ENCODE results near the gene KAT8. TPM values are rescaled to one million over a fixed set of nuclear protein-coding genes. Genes with fewer than 3 reads are reported as not detected.

Gene KAT8
- total and polyA plus RNA-seq, 2 of the 13 experiments (the other 11 are each of a cell fraction or from before 2014, with no cell fraction given) = 79.0 to 84.2 TPM

DNA sequence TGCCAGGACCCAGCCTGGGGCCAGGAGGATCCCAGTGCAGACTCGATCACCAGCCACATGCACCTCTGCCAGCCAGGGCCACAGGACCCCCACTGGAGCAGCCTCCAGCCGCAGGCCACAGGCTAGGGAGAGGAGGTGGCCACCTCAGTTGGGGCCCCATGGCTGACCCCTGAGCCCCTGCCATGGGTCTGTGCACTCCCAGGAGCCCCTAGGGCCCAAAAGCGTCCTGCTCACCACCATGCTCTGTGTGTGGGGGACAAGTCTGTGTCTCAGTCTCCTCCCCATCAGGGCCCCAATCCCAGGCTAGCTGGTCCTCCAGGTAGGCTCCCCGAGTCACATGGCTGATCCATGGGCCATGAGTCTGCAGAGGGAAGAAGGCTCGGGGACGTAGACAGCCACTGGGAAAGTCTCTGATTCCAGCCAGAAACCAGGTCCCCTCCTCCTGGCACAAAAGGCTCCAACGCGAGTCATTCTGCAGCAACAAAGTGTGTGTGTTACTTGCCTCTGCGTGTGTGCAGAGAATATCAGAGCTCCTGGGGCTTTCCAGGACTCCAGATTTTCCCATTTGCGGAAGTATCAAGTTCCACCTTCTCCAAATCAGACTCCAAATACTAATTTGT, 24.1 kb downstream of the KAT8 start (continued):
- TF ChIP-seq, protein P1, sequence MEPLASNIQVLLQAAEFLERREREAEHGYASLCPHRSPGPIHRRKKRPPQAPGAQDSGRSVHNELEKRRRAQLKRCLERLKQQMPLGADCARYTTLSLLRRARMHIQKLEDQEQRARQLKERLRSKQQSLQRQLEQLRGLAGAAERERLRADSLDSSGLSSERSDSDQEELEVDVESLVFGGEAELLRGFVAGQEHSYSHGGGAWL (CRISPR knock-in tag; IDR thresholded peaks at IDR 0.05) = 0 out of 2 replicates have a peak, but pooled peaks have one; percentile 24
- TF ChIP-seq, protein P2, sequence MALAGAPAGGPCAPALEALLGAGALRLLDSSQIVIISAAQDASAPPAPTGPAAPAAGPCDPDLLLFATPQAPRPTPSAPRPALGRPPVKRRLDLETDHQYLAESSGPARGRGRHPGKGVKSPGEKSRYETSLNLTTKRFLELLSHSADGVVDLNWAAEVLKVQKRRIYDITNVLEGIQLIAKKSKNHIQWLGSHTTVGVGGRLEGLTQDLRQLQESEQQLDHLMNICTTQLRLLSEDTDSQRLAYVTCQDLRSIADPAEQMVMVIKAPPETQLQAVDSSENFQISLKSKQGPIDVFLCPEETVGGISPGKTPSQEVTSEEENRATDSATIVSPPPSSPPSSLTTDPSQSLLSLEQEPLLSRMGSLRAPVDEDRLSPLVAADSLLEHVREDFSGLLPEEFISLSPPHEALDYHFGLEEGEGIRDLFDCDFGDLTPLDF (CRISPR knock-in tag; IDR thresholded peaks at IDR 0.05) = no peak
- no peak for TF ChIP-seq GLI4 (CRISPR knock-in tag; IDR thresholded peaks at IDR 0.05; ENCODE audit: borderline replicate concordance)
- TF ChIP-seq ZKSCAN8 (CRISPR knock-in tag; IDR thresholded peaks at IDR 0.05; ENCODE audit: borderline replicate concordance) = no peak
- 0 out of 2 replicates have a peak, but pooled peaks have one; percentile 41 for TF ChIP-seq CBX5 (CRISPR knock-in tag; IDR thresholded peaks at IDR 0.05; ENCODE audit: borderline replicate concordance)
- TF ChIP-seq ZFX (CRISPR knock-in tag; IDR thresholded peaks at IDR 0.05; ENCODE audit: low read depth) = peak; percentile 13; the same call in 1 of the 2 replicates
- peak; percentile 39; the same call in 1 of the 2 replicates for TF ChIP-seq TGIF2 (CRISPR knock-in tag; IDR thresholded peaks at IDR 0.05)
- TF ChIP-seq, protein P3, sequence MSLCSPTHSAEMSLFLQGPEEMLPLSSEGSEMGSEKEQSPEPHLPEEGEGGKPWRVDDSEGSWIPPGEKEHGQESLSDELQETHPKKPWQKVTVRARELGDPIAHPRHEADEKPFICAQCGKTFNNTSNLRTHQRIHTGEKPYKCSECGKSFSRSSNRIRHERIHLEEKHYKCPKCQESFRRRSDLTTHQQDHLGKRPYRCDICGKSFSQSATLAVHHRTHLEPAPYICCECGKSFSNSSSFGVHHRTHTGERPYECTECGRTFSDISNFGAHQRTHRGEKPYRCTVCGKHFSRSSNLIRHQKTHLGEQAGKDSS (CRISPR knock-in tag; IDR thresholded peaks at IDR 0.05; ENCODE audit: borderline replicate concordance, low read depth) = no peak
- 0 out of 2 replicates have a peak, but pooled peaks have one; percentile 28 for TF ChIP-seq BRD4 (CRISPR knock-in tag; IDR thresholded peaks at IDR 0.05)
- TF ChIP-seq, protein P4, sequence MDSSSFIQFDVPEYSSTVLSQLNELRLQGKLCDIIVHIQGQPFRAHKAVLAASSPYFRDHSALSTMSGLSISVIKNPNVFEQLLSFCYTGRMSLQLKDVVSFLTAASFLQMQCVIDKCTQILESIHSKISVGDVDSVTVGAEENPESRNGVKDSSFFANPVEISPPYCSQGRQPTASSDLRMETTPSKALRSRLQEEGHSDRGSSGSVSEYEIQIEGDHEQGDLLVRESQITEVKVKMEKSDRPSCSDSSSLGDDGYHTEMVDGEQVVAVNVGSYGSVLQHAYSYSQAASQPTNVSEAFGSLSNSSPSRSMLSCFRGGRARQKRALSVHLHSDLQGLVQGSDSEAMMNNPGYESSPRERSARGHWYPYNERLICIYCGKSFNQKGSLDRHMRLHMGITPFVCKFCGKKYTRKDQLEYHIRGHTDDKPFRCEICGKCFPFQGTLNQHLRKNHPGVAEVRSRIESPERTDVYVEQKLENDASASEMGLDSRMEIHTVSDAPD (CRISPR knock-in tag; IDR thresholded peaks at IDR 0.05) = no peak
- TF ChIP-seq, protein P5, sequence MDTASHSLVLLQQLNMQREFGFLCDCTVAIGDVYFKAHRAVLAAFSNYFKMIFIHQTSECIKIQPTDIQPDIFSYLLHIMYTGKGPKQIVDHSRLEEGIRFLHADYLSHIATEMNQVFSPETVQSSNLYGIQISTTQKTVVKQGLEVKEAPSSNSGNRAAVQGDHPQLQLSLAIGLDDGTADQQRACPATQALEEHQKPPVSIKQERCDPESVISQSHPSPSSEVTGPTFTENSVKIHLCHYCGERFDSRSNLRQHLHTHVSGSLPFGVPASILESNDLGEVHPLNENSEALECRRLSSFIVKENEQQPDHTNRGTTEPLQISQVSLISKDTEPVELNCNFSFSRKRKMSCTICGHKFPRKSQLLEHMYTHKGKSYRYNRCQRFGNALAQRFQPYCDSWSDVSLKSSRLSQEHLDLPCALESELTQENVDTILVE (CRISPR knock-in tag; IDR thresholded peaks at IDR 0.05) = no peak
- TF ChIP-seq, protein P6, sequence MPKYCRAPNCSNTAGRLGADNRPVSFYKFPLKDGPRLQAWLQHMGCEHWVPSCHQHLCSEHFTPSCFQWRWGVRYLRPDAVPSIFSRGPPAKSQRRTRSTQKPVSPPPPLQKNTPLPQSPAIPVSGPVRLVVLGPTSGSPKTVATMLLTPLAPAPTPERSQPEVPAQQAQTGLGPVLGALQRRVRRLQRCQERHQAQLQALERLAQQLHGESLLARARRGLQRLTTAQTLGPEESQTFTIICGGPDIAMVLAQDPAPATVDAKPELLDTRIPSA (CRISPR knock-in tag; IDR thresholded peaks at IDR 0.05; ENCODE audit: borderline replicate concordance) = no peak
- no peak for TF ChIP-seq MAFG (CRISPR knock-in tag; IDR thresholded peaks at IDR 0.05)
- no peak for TF ChIP-seq ATF7 (IDR thresholded peaks at IDR 0.05)
- TF ChIP-seq ATF7 (CRISPR knock-in tag; IDR thresholded peaks at IDR 0.05) = no peak
- no peak for TF ChIP-seq ZNF234 (CRISPR knock-in tag; conservative IDR thresholded peaks at IDR 0.05)
- TF ChIP-seq ZNF589 (CRISPR knock-in tag; conservative IDR thresholded peaks at IDR 0.05) = no peak
- TF ChIP-seq ZNF839 (CRISPR knock-in tag; IDR thresholded peaks at IDR 0.05; ENCODE audit: borderline replicate concordance) = peak; percentile 24; the same call in 1 of the 2 replicates
- TF ChIP-seq ZNF34 (CRISPR knock-in tag; IDR thresholded peaks at IDR 0.05; ENCODE audit: borderline replicate concordance) = no peak; the same call in 1 of the 2 replicates
- TF ChIP-seq, protein P7, sequence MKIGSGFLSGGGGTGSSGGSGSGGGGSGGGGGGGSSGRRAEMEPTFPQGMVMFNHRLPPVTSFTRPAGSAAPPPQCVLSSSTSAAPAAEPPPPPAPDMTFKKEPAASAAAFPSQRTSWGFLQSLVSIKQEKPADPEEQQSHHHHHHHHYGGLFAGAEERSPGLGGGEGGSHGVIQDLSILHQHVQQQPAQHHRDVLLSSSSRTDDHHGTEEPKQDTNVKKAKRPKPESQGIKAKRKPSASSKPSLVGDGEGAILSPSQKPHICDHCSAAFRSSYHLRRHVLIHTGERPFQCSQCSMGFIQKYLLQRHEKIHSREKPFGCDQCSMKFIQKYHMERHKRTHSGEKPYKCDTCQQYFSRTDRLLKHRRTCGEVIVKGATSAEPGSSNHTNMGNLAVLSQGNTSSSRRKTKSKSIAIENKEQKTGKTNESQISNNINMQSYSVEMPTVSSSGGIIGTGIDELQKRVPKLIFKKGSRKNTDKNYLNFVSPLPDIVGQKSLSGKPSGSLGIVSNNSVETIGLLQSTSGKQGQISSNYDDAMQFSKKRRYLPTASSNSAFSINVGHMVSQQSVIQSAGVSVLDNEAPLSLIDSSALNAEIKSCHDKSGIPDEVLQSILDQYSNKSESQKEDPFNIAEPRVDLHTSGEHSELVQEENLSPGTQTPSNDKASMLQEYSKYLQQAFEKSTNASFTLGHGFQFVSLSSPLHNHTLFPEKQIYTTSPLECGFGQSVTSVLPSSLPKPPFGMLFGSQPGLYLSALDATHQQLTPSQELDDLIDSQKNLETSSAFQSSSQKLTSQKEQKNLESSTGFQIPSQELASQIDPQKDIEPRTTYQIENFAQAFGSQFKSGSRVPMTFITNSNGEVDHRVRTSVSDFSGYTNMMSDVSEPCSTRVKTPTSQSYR (CRISPR knock-in tag; IDR thresholded peaks at IDR 0.05; ENCODE audit: borderline replicate concordance) = 0 out of 2 replicates have a peak, but pooled peaks have one; percentile 20

Data from HepG2 (cell line).